ENCODE data around the gene DOCK1.

DNA sequence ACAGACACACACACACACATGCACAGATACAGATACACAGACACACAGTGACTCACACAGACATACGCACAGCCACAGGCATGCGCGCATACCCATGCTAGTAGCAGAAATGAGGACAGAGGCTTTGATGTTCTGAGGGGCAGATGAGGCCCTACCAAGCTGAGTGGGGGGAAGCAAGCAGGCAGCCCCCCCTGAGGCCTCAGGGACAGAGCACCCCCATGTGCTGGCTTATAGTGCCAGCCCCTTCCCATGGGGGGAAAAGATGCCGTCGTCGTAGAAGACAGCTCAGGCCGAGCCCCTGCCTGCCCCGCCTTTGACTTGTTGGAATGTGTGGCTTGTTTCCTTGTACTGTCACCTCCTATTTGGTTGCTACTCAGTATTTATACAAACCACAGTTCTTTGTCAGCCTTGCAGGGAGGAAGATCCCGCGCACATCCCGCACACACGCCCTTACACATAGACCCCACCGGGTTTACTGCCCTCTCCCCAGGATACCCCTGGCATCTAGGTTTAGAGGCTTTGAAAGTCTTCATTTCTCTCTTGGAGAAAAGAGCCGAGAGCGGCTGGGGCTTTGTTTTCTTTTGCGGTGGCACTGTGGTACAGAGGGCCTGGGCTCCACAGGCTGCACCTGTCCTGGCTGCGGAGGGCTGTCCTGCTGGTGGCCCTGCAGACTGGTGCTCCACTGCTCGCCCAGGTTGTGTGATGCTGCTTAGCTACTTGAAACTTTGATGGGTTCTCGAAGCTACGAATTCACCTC, 112.5 kb downstream of the DOCK1 start:
- TF ChIP-seq, protein P1, sequence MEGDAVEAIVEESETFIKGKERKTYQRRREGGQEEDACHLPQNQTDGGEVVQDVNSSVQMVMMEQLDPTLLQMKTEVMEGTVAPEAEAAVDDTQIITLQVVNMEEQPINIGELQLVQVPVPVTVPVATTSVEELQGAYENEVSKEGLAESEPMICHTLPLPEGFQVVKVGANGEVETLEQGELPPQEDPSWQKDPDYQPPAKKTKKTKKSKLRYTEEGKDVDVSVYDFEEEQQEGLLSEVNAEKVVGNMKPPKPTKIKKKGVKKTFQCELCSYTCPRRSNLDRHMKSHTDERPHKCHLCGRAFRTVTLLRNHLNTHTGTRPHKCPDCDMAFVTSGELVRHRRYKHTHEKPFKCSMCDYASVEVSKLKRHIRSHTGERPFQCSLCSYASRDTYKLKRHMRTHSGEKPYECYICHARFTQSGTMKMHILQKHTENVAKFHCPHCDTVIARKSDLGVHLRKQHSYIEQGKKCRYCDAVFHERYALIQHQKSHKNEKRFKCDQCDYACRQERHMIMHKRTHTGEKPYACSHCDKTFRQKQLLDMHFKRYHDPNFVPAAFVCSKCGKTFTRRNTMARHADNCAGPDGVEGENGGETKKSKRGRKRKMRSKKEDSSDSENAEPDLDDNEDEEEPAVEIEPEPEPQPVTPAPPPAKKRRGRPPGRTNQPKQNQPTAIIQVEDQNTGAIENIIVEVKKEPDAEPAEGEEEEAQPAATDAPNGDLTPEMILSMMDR (IDR thresholded peaks at IDR 0.05): no peak
- no peak for TF ChIP-seq POLR2AphosphoS5 (IDR thresholded peaks at IDR 0.05)
- TF ChIP-seq EP300 (IDR thresholded peaks at IDR 0.05): no peak
